Measurements from ENCODE around the gene DDX42. TPM values are rescaled to one million over a fixed set of nuclear protein-coding genes. Genes with fewer than 3 reads are reported as not detected.

DDX42 gene
- total RNA-seq, 1 experiment from 2014 or later: 174 TPM

GRCh38 chr17:63785556-63785955 is 11.6 kb downstream of the DDX42 start:
- BruUV-seq (replicated peaks): no TSS peak
- Histone ChIP-seq H3K4me2 (ENCODE audit: low read length) (no peak overlapping the region), H2AFZ (ENCODE audit: low read depth, low read length, poor library complexity, severe bottlenecking) (no peak overlapping the region), H3K36me3 (ENCODE audit: control insufficient read depth in 1 of 2, insufficient read depth in 2 of 2, low read length in 2 of 2) (peaks cover 32 to 46% of the 10 kb centered on the region in 2 experiments; a peak in 3 of 4 replicates), H4K20me1 (ENCODE audit: insufficient read depth) (peaks cover 43% of the 10 kb centered on the region; the same call in 1 of the 2 replicates), H3K4me3 (replicated peaks in 1 of 2; ENCODE audit: low read depth in 1 of 2, low read length in 2 of 2) (no peak overlapping the region), H3K9me2 (ENCODE audit: insufficient read depth) (no peaks in the 10 kb centered on the region), H3K9ac (ENCODE audit: low read length) (no peak overlapping the region), H3K27me3 (ENCODE audit: insufficient read depth, low read length) (no peaks in the 10 kb centered on the region), H3K9me3 (ENCODE audit: control insufficient read depth in 1 of 2, insufficient read depth in 1 of 2, low read depth in 1 of 2, low read length in 2 of 2) (no peaks in the 10 kb centered on the region), H3K4me1 (ENCODE audit: control insufficient read depth in 1 of 2, insufficient read depth in 2 of 2, low read length in 2 of 2) (peaks cover 13 to 60% of the 10 kb centered on the region in 2 experiments), H3K79me2 (ENCODE audit: insufficient read depth, low read length) (peaks cover 100% of the 10 kb centered on the region), H3K27ac (ENCODE audit: low read depth, low read length) (no peak overlapping the region)
- intact Hi-C loops (cut with micrococcal nuclease): no loop called here
- CTCF ChIA-PET: interaction anchor here (1.3 kb wide), 1 partner anchor 49 kb away, joined by 4 read pairs; no protein-coding TSS in a partner anchor
- DNase-seq (ENCODE audit: low read depth, low spot score) (no peak), ATAC-seq (no peak)
- TF ChIP-seq POLR2AphosphoS5 (IDR thresholded peaks at IDR 0.05; ENCODE audit: low read depth, low read length): no peak
- no peak for TF ChIP-seq RAD21 (IDR thresholded peaks at IDR 0.05; ENCODE audit: low read depth)
- no peak for TF ChIP-seq ZNF274 (IDR thresholded peaks at IDR 0.05; ENCODE audit: low read depth, low read length)
- POLR2A ChIA-PET: interaction anchor here (5.8 kb wide), 1 partner anchor 12 kb away, joined by 42 read pairs; the partner anchor contains the start of genes CCDC47 and DDX42
- RAD21 ChIA-PET (ENCODE audit: low non-redundant PET in 1 of 2, low total read pairs in 2 of 2, uncharacterized antibody in 2 of 2, unreplicated experiment in 2 of 2): no interaction called here

- Histone ChIP-seq H3K9me3 (ENCODE audit: control insufficient read depth in 1 of 2, insufficient read depth in 1 of 2, low read depth in 1 of 2, low read length in 2 of 2) (no peaks in the 10 kb centered on the region), H3K27ac (ENCODE audit: low read depth, low read length) (no peak overlapping the region), H3K4me1 (ENCODE audit: control insufficient read depth in 1 of 2, insufficient read depth in 2 of 2, low read length in 2 of 2) (peaks cover 8 to 56% of the 10 kb centered on the region in 2 experiments; a peak in 3 of 4 replicates), H3K4me2 (ENCODE audit: low read length) (peak overlapping the region; percentile 31), H3K4me3 (replicated peaks in 1 of 2; ENCODE audit: low read depth in 1 of 2, low read length in 2 of 2) (no peak overlapping the region), H4K20me1 (ENCODE audit: insufficient read depth) (peaks cover 38% of the 10 kb centered on the region; the same call in 1 of the 2 replicates), H3K9me2 (ENCODE audit: insufficient read depth) (no peaks in the 10 kb centered on the region), H2AFZ (ENCODE audit: low read depth, low read length, poor library complexity, severe bottlenecking) (no peak overlapping the region), H3K79me2 (ENCODE audit: insufficient read depth, low read length) (peaks cover 100% of the 10 kb centered on the region), H3K27me3 (ENCODE audit: insufficient read depth, low read length) (no peaks in the 10 kb centered on the region), H3K9ac (ENCODE audit: low read length) (peak overlapping the region; percentile 19; the same call in 1 of the 2 replicates), H3K36me3 (ENCODE audit: control insufficient read depth in 1 of 2, insufficient read depth in 2 of 2, low read length in 2 of 2) (peaks cover 37 to 46% of the 10 kb centered on the region in 2 experiments; a peak in 3 of 4 replicates)
- ChIA-PET RAD21 (ENCODE audit: low non-redundant PET in 1 of 2, low total read pairs in 2 of 2, uncharacterized antibody in 2 of 2, unreplicated experiment in 2 of 2) (no interaction called here), CTCF (interaction anchor here (0.7 to 1.3 kb wide), 2 partner anchors 41 to 48 kb away, joined by 3 to 4 read pairs; partner anchors contain the start of gene PSMC5), POLR2A (interaction anchor here (5.8 kb wide), 1 partner anchor 12 kb away, joined by 42 read pairs; the partner anchor contains the start of genes CCDC47 and DDX42)
- intact Hi-C loops (cut with micrococcal nuclease): no loop called here
- no peak for DNase-seq (ENCODE audit: low read depth, low spot score)
- no peak for ATAC-seq
- BruUV-seq (replicated peaks): no TSS peak
- TF ChIP-seq RAD21 (IDR thresholded peaks at IDR 0.05; ENCODE audit: low read depth) (no peak), REST (IDR thresholded peaks at IDR 0.05; ENCODE audit: low read depth) (no peak), FOSL1 (IDR thresholded peaks at IDR 0.05; ENCODE audit: low read depth) (no peak), SIN3A (IDR thresholded peaks at IDR 0.05; ENCODE audit: low read depth) (no peak), CTCF (IDR thresholded peaks at IDR 0.05 in 2 of 3, conservative IDR thresholded peaks at IDR 0.05 in 1 of 3; ENCODE audit: borderline replicate concordance in 1 of 3, insufficient read depth in 1 of 3, low read depth in 2 of 3, low read length in 2 of 3) (no peak), ZFX (IDR thresholded peaks at IDR 0.05) (no peak), CBX3 (IDR thresholded peaks at IDR 0.05; ENCODE audit: low read depth) (no peak), EZH2 (IDR thresholded peaks at IDR 0.05) (no peak), SRF (IDR thresholded peaks at IDR 0.05; ENCODE audit: low read depth) (no peak), TCF7L2 (IDR thresholded peaks at IDR 0.05; ENCODE audit: borderline replicate concordance, extremely low read depth, insufficient read depth, insufficient read length) (no peak), POLR2A (IDR thresholded peaks at IDR 0.05; ENCODE audit: borderline replicate concordance, extremely low read depth, insufficient read depth, insufficient read length) (no peak), YY1 (IDR thresholded peaks at IDR 0.05; ENCODE audit: extremely low read depth, insufficient replicate concordance, low read depth, low read length) (no peak), SP1 (IDR thresholded peaks at IDR 0.05; ENCODE audit: low read depth) (no peak), EZH2phosphoT487 (IDR thresholded peaks at IDR 0.05; ENCODE audit: borderline replicate concordance) (no peak)
Measured at GRCh38 chr17:63786117-63786516, 12.1 kb downstream of the DDX42 start.
